Mammary epithelial cell (primary cell): ENCODE data around the gene ACOT13.

Source experiments
- CTCF ChIP-seq, 2 donors: IDR thresholded peaks in 1 of 2; conservative IDR thresholded peaks in 1 of 2; 2 replicates each; pipeline ENCODE4 v1.5.1; 2011 to 2012; ENCODE audit warnings: inconsistent platforms in 2 of 2, low read length in 2 of 2, mild to moderate bottlenecking in 2 of 2, control low read depth in 1 of 2, low read depth in 1 of 2; ENCODE audit not compliant: insufficient read depth in 1 of 2; ENCODE audit errors: extremely low read depth in 1 of 2
- EZH2 ChIP-seq: IDR thresholded peaks from 2 replicates; pipeline ENCODE4 v1.6.1; 2012; ENCODE audit warnings: low read length, inconsistent platforms, borderline replicate concordance

GRCh38 chr6:24752503-24752902 is 85.6 kb downstream of the ACOT13 start:
- TF ChIP-seq CTCF (conservative IDR thresholded peaks at IDR 0.05 in 1 of 2, IDR thresholded peaks at IDR 0.05 in 1 of 2; ENCODE audit: extremely low read depth in 1 of 2, insufficient read depth in 1 of 2, low read depth in 1 of 2, low read length in 2 of 2) (no peak), EZH2 (no peak)
